Testis (tissue), 2 donors: ENCODE measurements around the gene IQGAP3.

Experiments
- CTCF ChIP-seq, 3 experiments: fragments of 450-650 bp in 2 of 3; fragments of 200-600 bp in 1 of 3; sonication (generic) in 1 of 3; IDR thresholded peaks; one replicate each; pipeline ENCODE4 v1.5.1; 2016 to 2019; ENCODE audit warnings: antibody characterized with exemption in 3 of 3, mild to moderate bottlenecking in 2 of 3, moderate library complexity in 1 of 3
- POLR2A ChIP-seq: fragments of 450-650 bp; IDR thresholded peaks from one replicate; pipeline ENCODE4 v1.6.1; 2017; ENCODE audit warnings: antibody characterized with exemption, mild to moderate bottlenecking, moderate library complexity

- TF ChIP-seq CTCF (IDR thresholded peaks at IDR 0.05) (peak; percentile 86 to 97 (median 90)), POLR2A (no peak)
Observed at GRCh38 chr1:156583821-156584622, 11.7 kb upstream of the IQGAP3 start.
